Measurements from ENCODE around the gene SLC9A9. TPM values are rescaled to one million over a fixed set of nuclear protein-coding genes. Genes with fewer than 3 reads are reported as not detected.

The SLC9A9 gene
- total and polyA plus RNA-seq, 12 donors, result 1.3 to 8.4 (median 3.0) TPM

DNA sequence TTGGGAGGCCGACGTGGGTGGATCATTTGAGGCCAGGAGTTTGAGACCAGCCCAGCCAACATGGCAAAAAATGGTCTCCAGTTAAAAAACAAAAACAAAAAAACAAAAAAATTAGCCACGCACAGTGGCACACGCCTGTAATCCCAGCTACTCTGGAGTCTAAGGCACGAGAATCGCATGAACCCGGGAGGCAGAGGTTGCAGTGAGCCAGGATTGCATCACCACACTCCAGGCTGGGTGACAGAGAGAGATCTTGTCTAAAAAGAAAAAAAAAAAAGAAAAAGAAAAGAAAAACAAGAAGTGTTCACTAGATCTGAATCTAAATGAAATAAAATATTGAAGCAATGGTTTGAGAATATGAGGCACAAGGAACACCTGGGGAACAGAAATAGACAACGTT, 36.7 kb downstream of the SLC9A9 start:
- peaks cover 0 to 83% (median 0%) of the 10 kb centered on the region in 9 donors for H3K4me1 ChIP-seq
- no peaks in the 10 kb centered on the region for H3K27me3 ChIP-seq
- DNase-seq, result peak in 1 of 2 donors; percentile 25
- ATAC-seq, result peak in 1 of 8 donors; percentile 54
- H3K27ac ChIP-seq, result peak overlapping the region in 4 of 10 donors; percentile 1 to 41 (median 14)
- TF ChIP-seq, protein P1, sequence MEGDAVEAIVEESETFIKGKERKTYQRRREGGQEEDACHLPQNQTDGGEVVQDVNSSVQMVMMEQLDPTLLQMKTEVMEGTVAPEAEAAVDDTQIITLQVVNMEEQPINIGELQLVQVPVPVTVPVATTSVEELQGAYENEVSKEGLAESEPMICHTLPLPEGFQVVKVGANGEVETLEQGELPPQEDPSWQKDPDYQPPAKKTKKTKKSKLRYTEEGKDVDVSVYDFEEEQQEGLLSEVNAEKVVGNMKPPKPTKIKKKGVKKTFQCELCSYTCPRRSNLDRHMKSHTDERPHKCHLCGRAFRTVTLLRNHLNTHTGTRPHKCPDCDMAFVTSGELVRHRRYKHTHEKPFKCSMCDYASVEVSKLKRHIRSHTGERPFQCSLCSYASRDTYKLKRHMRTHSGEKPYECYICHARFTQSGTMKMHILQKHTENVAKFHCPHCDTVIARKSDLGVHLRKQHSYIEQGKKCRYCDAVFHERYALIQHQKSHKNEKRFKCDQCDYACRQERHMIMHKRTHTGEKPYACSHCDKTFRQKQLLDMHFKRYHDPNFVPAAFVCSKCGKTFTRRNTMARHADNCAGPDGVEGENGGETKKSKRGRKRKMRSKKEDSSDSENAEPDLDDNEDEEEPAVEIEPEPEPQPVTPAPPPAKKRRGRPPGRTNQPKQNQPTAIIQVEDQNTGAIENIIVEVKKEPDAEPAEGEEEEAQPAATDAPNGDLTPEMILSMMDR (IDR thresholded peaks at IDR 0.05), result no peak
- no peak overlapping the region for H3K4me3 ChIP-seq
- WGBS, 2 donors, result 80 to 90% methylated on average over 8 of the region's 8 CpGs
- intact Hi-C loops (cut with DNase I), result no loop called here
- H3K9me3 ChIP-seq, result no peaks in the 10 kb centered on the region
- no peaks in the 10 kb centered on the region for H3K36me3 ChIP-seq

DNA sequence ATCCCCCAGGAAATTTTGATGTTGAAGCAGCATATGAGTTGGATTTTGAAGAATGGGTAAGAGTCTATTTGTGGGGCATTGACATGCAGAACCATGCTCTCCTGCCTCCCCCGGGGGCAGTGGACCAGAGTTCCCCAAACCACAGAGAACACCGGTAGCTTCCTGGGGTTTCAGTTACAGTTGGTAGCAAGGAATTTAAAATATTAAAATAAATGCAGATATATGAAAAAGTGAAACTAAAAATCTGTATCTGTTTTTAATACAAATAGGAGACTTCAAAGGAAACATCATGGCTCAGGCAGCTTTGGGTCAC, 37.4 kb downstream of the SLC9A9 start:
- DNase-seq (no peak), ATAC-seq (no peak)
- Histone ChIP-seq H3K36me3 (no peaks in the 10 kb centered on the region), H3K4me3 (no peak overlapping the region), H3K9me3 (no peaks in the 10 kb centered on the region), H3K27me3 (no peaks in the 10 kb centered on the region), H3K27ac (no peak overlapping the region), H3K4me1 (peaks cover 0 to 88% (median 0%) of the 10 kb centered on the region in 9 donors)
- 85 to 86% methylated on average over 2 of the region's 2 CpGs for WGBS, 2 donors
- intact Hi-C loops (cut with DNase I), result no loop called here
- TF ChIP-seq, protein P1 (IDR thresholded peaks at IDR 0.05), result no peak

DNA sequence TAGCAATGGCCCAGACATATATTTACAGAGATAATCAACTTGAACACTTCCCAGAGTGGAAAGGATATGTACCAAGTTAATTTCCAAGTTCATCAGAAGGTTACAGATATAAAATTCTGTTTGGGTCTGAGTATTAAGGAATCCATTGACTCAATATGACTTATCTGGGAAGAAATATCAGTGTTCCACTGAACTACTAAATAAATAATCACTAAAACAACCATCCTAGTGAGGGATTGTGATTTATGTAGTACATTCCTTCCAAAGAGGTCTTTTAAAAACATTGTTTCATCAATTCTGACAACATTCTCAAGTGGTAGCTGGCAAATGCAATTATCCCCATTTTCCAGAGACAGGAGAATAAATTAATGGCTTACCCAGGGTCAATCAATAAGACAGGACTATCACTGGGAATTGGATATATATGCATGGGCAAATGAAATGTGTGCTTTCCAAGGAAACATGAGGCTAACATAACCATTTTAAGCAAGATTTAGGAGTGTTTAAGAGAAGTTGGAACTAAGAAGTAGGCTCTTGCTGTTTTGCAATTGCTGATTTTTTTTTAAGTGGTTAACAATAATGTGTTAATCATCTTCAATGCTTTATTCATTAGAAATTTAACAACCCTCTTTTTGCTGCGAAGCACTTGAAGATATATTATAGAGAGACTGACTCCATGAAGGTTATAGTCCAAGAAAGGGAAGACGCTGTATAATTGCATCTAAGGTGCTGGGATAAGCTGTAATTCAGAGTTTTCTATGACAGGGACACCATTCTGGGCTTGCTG, 37.9 kb downstream of the SLC9A9 start:
- TF ChIP-seq, protein P1 (IDR thresholded peaks at IDR 0.05), result no peak
- WGBS, 2 donors, result 92 to 97% methylated on average over 2 of the region's 2 CpGs
- peaks cover 0 to 92% (median 0%) of the 10 kb centered on the region in 9 donors for H3K4me1 ChIP-seq
- H3K27ac ChIP-seq, result peak overlapping the region in 5 of 10 donors; percentile 22 to 63 (median 55)
- no peaks in the 10 kb centered on the region for H3K9me3 ChIP-seq
- H3K4me3 ChIP-seq, result no peak overlapping the region
- H3K27me3 ChIP-seq, result no peaks in the 10 kb centered on the region
- no peak for DNase-seq
- intact Hi-C loops (cut with DNase I), result no loop called here
- H3K36me3 ChIP-seq, result no peaks in the 10 kb centered on the region
- no peak for ATAC-seq

DNA sequence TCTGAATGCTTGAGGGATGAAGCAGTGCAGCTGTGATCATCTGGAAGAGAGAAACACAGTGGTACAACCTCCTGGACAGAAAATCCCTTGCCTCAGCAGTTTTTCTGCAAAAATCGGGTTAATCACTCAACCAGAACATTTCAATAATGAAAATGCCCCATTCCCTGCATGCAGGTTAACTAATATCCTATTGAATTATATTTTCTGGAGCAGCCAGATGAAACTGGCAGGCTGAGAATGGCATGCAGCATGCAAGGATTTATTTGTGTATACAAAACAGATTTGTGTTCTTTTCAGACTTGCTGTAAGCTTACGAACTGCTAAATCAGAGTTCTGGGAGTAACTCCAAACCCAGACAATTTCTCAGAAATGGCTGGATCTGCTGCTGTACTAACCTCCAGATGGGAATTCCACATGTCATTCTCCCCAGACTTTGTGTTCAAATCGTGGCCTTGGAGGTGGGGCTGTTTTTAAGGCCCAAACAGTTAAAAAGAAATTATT, 39.1 kb downstream of the SLC9A9 start:
- intact Hi-C loops (cut with DNase I), result no loop called here
- Histone ChIP-seq H3K27ac (peak overlapping the region in 8 of 10 donors; percentile 15 to 63 (median 48)), H3K9me3 (no peaks in the 10 kb centered on the region), H3K36me3 (no peaks in the 10 kb centered on the region), H3K4me3 (no peak overlapping the region), H3K27me3 (no peaks in the 10 kb centered on the region), H3K4me1 (peaks cover 0 to 80% (median 0%) of the 10 kb centered on the region in 9 donors)
- TF ChIP-seq, protein P1 (IDR thresholded peaks at IDR 0.05), result no peak
- ATAC-seq, result peak in 6 of 8 donors; percentile 26 to 87 (median 78)
- 54 to 62% methylated on average over 3 of the region's 3 CpGs for WGBS, 2 donors
- peak in 1 of 2 donors; percentile 26 for DNase-seq

Measured in heart right ventricle (tissue), 16 donors.